ENCODE data around the gene FECH. TPM values are rescaled to one million over a fixed set of nuclear protein-coding genes. Genes with fewer than 3 reads are reported as not detected.

The FECH gene
- total and polyA plus RNA-seq, 2 of the 4 experiments (the other 2 are of a cell fraction): 32.3 to 52.2 TPM

DNA sequence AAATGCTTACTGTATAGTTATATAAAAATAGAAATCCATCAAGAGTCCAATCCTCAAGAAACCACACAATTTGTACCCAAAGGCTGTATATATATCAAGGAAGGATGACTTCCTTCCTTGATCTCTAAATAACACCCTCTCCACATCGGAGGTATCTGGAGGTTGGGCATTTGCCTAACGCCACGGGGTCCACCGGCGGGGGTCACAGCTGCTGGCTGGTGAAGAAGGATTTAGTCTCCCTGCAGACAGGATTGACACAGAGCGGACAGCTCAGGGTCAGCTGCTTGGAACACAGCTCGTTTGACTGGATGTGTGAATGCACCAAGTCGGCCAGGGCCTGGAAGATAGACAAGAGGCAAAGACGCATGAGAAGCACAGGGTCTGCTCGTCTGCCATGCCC, 36.0 kb downstream of the FECH start:
- WGBS, 2 experiments (ENCODE audit: extremely low coverage in 2 of 2, insufficient read length in 1 of 2): 20% methylated on average over 1 of the region's 10 CpGs; no CpG with 5 or more reads in 1 of the 2 experiments
- POLR2A ChIA-PET (ENCODE audit: unreplicated experiment): no interaction called here

More for the DNA sequence above, 36.0 kb downstream of the FECH start:
- Histone ChIP-seq H2AK9ac (replicated peaks; ENCODE audit: low read depth, low read length, poor library complexity) (no peak overlapping the region), H3K27ac (ENCODE audit: insufficient read depth, low read length) (no peak overlapping the region), H4K20me1 (ENCODE audit: insufficient read depth, low read length) (no peaks in the 10 kb centered on the region), H4K8ac (ENCODE audit: low read depth in 2 of 2, low read length in 2 of 2) (no peak overlapping the region), H3K4me2 (ENCODE audit: low read depth, low read length) (no peak overlapping the region), H3K79me1 (ENCODE audit: low read depth in 1 of 2, low read length in 2 of 2) (no peaks in the 10 kb centered on the region), H3K4me1 (ENCODE audit: control insufficient read depth, insufficient read depth, low read length) (no peaks in the 10 kb centered on the region), H3K4ac (ENCODE audit: low read depth, low read length) (no peak overlapping the region), H3K36me3 (ENCODE audit: control insufficient read depth, insufficient read depth, low read length) (peaks cover 19% of the 10 kb centered on the region), H3K18ac (ENCODE audit: low read depth, low read length) (no peak overlapping the region), H4K5ac (ENCODE audit: low read depth, low read length) (no peak overlapping the region), H3K9me3 (ENCODE audit: control insufficient read depth, insufficient read depth, low read length) (no peaks in the 10 kb centered on the region), H3K4me3 (ENCODE audit: insufficient read depth, low read depth, low read length) (no peak overlapping the region), H3K14ac (replicated peaks; ENCODE audit: low read depth, low read length) (no peak overlapping the region), H3K56ac (ENCODE audit: extremely low read depth, insufficient read depth, low read length) (no peak overlapping the region), H3K27me3 (ENCODE audit: control insufficient read depth, insufficient read depth, low read length) (no peaks in the 10 kb centered on the region), H3K9me1 (ENCODE audit: insufficient read depth, low read length) (no peaks in the 10 kb centered on the region; the same call in 1 of the 2 replicates), H4K91ac (ENCODE audit: insufficient read depth, low read depth, low read length) (no peak overlapping the region), H2AK5ac (ENCODE audit: low read depth, low read length) (no peak overlapping the region), H2BK20ac (ENCODE audit: low read depth, low read length) (no peak overlapping the region), H3K9ac (ENCODE audit: low read depth, low read length) (no peak overlapping the region), H2BK5ac (ENCODE audit: low read depth, low read length, poor library complexity, severe bottlenecking) (no peak overlapping the region), H2BK15ac (ENCODE audit: low read depth, low read length) (no peak overlapping the region), H2AFZ (replicated peaks; ENCODE audit: low read length, poor library complexity) (no peak overlapping the region), H3K23ac (ENCODE audit: low read depth, low read length) (no peak overlapping the region), H2BK120ac (ENCODE audit: low read depth, low read length) (no peak overlapping the region)
- DNase-seq (no peak), ATAC-seq (ENCODE audit: low read depth) (no peak)
- in situ Hi-C loops (cut with MboI; ENCODE audit: low sequenced_read_pairs): no loop called here
- TF ChIP-seq CHD1 (IDR thresholded peaks at IDR 0.05; ENCODE audit: low read depth, low read length): no peak
- TF ChIP-seq MAFK (IDR thresholded peaks at IDR 0.05; ENCODE audit: low read depth, low read length): no peak
- no peak for TF ChIP-seq RFX5 (IDR thresholded peaks at IDR 0.05; ENCODE audit: low read depth, low read length)
- TF ChIP-seq, protein P1, sequence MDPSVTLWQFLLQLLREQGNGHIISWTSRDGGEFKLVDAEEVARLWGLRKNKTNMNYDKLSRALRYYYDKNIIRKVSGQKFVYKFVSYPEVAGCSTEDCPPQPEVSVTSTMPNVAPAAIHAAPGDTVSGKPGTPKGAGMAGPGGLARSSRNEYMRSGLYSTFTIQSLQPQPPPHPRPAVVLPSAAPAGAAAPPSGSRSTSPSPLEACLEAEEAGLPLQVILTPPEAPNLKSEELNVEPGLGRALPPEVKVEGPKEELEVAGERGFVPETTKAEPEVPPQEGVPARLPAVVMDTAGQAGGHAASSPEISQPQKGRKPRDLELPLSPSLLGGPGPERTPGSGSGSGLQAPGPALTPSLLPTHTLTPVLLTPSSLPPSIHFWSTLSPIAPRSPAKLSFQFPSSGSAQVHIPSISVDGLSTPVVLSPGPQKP (IDR thresholded peaks at IDR 0.05; ENCODE audit: borderline replicate concordance, low read depth, low read length): no peak
- no peak for TF ChIP-seq BHLHE40 (IDR thresholded peaks at IDR 0.05; ENCODE audit: low read depth, low read length)
- TF ChIP-seq, protein P2, sequence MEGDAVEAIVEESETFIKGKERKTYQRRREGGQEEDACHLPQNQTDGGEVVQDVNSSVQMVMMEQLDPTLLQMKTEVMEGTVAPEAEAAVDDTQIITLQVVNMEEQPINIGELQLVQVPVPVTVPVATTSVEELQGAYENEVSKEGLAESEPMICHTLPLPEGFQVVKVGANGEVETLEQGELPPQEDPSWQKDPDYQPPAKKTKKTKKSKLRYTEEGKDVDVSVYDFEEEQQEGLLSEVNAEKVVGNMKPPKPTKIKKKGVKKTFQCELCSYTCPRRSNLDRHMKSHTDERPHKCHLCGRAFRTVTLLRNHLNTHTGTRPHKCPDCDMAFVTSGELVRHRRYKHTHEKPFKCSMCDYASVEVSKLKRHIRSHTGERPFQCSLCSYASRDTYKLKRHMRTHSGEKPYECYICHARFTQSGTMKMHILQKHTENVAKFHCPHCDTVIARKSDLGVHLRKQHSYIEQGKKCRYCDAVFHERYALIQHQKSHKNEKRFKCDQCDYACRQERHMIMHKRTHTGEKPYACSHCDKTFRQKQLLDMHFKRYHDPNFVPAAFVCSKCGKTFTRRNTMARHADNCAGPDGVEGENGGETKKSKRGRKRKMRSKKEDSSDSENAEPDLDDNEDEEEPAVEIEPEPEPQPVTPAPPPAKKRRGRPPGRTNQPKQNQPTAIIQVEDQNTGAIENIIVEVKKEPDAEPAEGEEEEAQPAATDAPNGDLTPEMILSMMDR (conservative IDR thresholded peaks at IDR 0.05; ENCODE audit: low read depth, low read length): no peak
- TF ChIP-seq NFE2L2 (IDR thresholded peaks at IDR 0.05; ENCODE audit: low read depth, low read length): no peak
- TF ChIP-seq MAZ (IDR thresholded peaks at IDR 0.05; ENCODE audit: borderline replicate concordance, low read depth, low read length): no peak
- TF ChIP-seq, protein P3, sequence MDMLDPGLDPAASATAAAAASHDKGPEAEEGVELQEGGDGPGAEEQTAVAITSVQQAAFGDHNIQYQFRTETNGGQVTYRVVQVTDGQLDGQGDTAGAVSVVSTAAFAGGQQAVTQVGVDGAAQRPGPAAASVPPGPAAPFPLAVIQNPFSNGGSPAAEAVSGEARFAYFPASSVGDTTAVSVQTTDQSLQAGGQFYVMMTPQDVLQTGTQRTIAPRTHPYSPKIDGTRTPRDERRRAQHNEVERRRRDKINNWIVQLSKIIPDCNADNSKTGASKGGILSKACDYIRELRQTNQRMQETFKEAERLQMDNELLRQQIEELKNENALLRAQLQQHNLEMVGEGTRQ (IDR thresholded peaks at IDR 0.05; ENCODE audit: low read depth, low read length): no peak
- TF ChIP-seq RCOR1 (IDR thresholded peaks at IDR 0.05; ENCODE audit: insufficient replicate concordance, low read length): no peak
- no peak for TF ChIP-seq POLR2A (IDR thresholded peaks at IDR 0.05; ENCODE audit: low read depth, low read length)
- no peak for TF ChIP-seq MXI1 (IDR thresholded peaks at IDR 0.05; ENCODE audit: borderline replicate concordance, low read depth, low read length)
- no peak for TF ChIP-seq CEBPB (IDR thresholded peaks at IDR 0.05; ENCODE audit: low read depth, low read length)
- CTCF ChIA-PET: interaction anchor here (0.6 kb wide), 1 partner anchor 38 kb away, joined by 3 read pairs; no protein-coding TSS in a partner anchor
- intact Hi-C loops (cut with micrococcal nuclease): no loop called here
- dilution Hi-C loops (cut with HindIII; ENCODE audit: low sequenced_read_pairs, unreplicated experiment): no loop called here
- BruUV-seq (replicated peaks): no TSS peak
